GM18499 (cell line): Measurements from ENCODE around the gene GABRR3.

Source experiments
- ATAC-seq: cut with Tn5 transposase; IDR thresholded peaks from one replicate; pipeline ENCODE4 v1.9.1; 2021; ENCODE audit warnings: moderate number of reproducible peaks; ENCODE audit not compliant: insufficient read depth, unreplicated experiment

Gene GABRR3

DNA sequence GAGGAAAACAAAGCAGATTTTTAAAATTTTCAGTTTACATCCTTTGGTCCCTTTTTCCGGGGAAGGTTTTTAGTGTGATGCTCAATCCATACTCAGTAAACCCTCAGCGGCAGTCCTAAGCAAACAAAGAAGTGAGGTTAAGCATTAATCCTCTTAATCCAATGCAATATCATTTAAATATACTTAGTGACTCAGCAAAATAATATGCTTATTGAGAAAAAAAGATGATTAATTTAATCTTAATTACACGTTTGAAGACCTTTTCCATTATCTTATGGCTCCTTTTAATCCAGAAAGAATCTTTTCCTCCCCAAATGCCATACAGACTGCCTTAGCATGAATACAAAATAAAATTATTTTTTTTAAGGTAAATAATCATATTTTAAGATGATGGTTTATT is at the start of gene GABRR3:
Gene GABRR3, minus strand, starts transcription at position 108 of the 400 bp plus-strand sequence. CDS start 328 bp downstream, outside the sequence.
- ATAC-seq: no peak

DNA sequence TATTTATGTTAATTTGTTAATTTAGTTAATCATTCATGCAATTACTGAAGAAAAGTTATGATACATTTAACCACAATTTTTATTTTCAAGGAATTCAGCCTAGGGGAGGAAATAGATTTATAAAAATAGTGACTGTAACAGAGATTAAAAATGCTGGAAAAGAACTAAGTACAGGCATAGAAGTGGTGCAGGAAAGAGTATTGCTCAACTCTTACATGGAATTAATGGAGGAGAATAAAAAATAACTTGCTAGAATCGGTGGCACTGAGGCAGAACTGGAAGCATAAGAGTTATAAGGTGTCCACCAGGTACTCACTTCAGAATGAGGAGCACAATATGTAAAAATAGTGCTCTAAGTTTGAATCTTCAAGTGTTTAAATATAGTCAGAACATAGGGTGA is 38.4 kb upstream of the GABRR3 start:
- ATAC-seq: no peak

DNA sequence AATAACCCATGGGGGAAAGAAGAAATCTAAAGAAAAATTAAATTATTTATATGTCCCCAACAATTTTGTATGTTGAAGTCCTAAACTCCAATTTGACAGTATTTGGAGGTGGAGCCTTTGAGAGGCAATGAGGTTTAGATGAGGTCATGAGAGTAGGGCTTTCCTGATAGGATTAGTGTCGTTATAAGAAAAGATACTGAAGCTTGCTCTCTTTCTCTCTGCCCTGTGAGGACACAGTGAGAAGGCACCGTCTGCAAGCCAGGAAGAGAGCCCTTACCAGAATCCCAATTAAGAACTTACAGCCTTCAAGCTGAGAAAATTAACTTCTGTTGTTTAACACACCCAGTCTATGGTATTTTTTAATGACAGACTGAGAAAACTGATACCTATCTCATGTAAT is 35.7 kb upstream of the GABRR3 start:
- ATAC-seq: no peak

DNA sequence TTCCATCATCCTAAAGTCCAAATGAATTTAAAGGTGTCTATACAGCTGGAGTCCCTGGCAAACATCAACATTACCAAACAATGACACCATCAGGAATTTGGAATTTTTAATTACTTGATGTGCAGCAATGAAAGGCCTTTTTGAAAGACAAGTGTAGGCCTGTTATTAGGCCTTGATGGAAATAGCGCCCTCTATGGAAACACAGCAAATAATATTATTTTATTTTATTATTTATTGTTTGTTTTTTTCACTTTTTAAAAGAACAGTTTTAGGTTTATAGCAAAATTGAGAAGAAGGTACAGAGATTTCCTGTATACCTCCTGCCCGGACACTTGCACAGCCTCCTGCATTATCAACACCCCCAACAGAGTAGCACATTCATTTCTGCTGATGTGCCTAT is 33.7 kb upstream of the GABRR3 start:
- no peak for ATAC-seq

DNA sequence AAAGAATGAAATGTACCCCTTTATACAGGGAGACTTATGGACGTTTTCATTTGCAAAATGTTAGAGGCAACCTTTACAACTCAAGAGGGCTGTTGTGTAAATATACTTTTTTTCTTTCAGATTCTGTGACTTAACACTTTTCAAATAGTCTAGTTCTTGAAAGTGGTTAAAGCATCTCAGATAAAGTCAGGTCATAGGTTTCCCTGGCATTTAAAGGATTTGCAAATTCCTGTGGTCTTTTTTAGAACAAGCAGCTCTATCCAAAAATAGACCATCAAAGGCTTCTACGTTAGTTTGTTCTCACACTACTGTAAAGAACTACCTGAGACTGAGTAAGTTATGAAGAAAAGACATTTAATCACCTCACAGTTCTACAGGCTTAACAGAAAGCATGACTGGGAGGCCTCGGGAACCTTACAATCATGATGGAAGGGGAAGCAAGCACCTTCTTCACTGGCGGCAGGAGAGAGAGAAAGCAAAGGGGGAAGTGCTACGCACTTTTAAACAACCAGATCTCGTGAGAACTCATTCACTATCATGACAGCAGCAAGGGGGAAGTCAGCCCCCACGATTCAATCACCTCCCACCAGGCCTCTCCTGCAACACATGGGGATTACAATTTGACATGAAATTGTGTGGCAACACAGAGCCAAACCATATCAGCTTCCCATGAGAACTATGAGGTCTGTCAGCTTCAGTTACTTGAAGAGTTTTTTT is 23.3 kb upstream of the GABRR3 start:
- no peak for ATAC-seq

DNA sequence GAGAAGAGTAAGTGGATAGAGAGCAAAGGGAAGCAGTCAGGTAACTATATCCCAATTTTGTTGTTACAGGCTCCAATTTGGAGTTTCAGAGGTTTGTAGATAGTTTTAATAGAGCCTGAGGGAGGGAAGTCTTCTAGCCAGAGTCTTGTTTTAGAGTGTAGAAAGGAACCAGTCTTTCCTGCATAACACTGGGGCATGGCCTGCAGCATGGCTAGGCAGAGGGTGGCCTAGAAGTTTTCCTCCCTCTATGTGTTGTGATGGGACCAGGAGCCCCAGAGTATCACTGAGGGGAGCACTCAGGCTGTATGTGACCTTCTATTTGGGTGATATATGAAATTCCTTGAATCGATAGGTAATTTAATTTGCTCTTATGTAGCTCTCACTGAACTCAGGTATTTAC is 22.5 kb upstream of the GABRR3 start:
- no peak for ATAC-seq

DNA sequence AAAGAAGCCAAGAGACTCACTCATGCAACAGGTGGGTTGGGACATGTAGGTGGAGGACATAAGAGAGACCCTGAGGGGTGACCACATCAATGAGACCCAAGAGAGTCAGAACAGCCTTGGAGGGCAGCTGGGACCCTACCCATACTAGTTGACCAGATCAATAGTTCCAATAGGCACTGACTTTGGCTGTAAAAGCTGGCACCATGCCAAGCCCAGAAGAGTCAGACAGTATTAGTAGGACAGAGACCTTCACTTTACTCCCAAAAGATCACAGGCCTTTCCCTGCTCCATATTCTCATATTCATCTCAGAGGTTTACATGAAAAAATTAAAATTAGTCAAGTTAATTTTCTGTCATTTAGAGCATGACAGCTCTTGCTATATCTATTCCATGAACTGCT is 20.9 kb upstream of the GABRR3 start:
- ATAC-seq: no peak

DNA sequence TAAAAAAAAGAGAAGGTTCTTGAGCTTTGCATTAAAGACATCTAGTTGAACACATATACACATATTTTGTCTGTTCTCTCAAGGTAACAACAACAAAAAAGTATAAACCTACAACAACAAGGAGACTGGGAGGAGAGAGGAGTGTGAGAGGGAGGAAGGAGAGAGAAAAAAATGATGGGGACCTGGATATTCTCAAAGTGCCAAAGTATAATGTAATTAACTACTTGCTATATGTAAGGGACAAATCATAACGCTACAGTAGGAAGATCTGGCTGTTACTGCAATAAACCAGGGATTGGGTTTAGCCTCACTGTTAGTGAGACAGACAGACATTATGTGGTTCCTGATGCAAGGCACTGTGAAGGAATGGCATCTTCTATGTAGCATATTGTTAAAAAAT is 14.2 kb upstream of the GABRR3 start:
- ATAC-seq: no peak

DNA sequence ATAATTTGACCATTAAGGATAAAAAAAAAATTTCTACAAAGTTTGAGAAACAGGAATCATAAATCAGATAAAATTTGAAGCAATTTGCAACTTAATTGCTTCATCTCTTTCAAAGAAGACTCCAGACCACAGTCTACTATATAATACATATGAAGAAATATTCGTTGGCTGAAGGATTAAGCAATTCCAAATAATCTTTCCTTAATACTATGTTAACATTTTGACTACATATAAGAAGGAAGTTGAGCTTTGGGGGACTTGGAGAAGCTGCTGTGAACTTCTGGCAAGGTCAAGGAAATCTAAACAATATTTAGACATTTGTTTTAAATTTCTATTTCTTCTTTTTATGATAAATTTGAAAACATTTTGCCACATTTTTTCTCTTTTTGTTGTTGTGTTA is 13.5 kb upstream of the GABRR3 start:
- ATAC-seq: no peak

DNA sequence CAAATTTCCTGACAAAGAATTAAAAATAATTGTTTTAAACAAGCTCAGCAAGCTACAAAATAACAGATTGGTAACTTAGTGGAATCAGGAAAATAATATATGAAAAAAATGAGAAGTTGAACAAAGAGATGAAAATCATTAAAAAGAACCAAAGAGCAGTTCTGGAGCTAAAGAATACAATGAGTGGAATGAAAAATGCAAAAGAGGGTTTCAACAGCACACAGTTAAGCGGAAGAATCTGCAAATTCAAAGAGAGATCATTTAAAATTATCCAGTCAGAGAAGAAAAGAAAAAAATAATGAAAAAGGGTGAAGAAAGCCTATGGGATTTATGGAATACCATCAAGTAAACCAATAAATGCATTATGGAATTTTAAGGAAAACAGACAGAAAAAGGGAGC is 6.2 kb upstream of the GABRR3 start:
- ATAC-seq: no peak

DNA sequence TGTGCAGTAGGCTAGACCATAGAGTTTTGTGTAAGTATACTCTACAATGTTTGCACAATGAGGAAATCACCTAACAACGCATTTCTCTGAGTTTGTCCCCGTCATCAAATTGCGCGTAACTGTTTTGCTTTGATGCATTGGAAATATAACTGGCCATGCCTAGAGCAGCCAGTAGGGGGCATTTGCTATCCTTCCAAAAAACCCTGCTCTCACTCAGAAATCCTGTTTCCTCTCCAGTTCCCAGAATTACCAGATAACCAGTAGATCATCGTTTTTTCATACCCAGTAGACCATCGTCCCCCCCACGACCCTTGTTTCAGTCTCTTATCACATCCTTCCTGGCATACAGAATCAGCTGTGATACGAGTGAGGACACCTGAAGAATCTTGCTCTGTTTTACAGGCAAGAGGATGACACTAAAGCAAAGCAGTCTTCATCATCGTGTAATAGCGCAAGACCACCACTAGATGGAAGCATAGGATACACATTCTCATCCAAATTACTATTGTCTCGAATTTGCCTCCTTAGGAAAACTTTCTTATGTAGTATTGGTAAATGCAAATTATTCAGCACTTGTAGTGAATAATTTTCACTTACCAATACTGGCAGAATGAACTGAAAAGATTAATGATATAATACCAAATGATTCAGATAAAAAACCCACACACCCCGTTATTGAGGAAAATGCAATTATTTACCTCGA is 4.4 kb upstream of the GABRR3 start:
- peak; percentile 89 for ATAC-seq

DNA sequence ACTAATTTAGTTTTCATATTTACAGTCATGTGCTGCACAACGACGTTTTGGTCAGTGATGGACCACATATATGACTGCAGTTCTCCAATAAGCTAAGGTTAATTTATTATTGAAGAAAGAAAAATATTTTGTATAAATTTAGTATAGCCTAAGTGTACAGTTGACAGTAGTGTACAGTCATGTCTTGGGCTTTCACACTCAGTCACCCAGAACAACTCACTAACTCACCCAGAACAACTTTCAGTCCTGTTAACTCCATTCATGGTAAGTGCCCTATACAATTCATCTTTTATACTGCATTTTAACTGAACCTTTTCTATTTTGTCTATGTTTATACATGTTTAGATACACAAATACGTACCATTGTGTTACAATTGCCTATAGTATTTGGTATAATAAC is 3.8 kb upstream of the GABRR3 start:
- no peak for ATAC-seq

DNA sequence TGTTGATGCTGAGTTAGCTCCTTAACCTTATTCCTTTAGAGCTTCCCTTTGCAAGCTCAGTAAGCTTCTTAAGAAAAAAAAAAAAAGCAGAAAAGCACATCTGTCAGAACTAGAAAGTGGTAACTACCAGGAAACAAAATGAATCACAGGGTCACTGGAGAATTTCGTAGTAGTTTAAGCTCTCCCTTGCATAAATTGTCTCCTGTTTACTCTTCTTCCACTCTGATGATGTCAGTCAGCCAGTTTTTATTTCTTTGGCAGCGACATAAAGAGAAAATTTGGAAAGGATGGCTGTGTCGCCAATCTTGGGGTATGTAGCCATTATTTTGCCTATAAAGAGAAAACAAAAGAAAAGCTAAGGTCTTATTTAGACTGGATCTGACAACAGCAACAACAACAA is 3.2 kb upstream of the GABRR3 start:
- no peak for ATAC-seq

DNA sequence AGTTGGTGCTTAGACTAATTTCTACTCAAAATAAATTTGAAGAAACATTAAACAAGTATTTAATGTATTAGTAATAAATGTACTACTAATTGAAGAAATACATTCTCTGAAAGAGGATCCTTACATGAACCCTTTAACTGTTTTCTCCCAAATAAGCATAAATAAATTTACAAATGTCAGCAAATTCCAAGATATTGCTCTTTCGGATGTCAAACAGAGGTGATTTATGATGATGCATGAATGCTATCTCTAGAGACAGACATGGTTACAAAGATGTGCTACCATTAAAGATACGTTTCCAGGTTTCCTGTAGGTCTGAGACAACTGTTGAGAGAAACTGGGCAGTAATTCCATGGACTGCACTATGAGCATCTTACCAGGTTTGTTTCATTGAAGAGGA is 629 bp downstream of the GABRR3 start:
- no peak for ATAC-seq

DNA sequence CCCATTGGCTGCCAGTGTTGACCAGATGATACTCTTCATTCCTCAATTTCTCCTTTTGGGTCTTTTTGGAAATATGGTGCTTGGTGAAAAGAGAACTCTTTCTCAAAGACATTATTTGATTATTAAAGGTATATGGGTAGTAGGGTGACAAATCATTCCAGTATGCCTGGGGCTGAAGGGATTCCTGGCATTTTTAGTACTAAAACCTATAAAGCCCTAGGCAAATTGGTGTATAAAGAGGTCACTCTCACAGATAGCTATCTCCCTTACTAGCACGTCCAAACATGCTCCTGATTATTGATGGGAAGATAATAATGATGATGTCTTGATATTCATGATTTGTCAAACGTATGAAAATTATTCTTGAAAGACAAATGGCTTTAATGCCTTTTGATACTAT is 1.1 kb downstream of the GABRR3 start:
- ATAC-seq: no peak

DNA sequence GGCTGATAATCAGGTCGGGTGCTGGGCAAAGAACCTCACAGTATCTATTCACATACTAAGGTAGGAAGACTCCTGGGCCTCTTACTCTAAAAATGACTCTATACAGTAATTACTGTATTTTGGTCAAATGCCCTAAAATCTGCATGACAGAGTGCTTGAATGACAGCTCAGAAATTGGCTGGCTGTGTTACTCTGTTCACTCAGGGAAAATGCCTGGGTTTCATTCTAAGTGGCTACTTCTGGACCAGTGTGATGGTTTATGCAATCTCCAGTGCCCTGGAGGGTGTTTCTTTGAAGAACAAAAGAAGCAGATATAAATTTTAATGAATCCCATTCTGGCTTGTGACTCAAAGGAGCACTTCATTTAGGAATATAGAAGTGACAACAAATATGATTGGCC is 2.2 kb downstream of the GABRR3 start:
- ATAC-seq: no peak

DNA sequence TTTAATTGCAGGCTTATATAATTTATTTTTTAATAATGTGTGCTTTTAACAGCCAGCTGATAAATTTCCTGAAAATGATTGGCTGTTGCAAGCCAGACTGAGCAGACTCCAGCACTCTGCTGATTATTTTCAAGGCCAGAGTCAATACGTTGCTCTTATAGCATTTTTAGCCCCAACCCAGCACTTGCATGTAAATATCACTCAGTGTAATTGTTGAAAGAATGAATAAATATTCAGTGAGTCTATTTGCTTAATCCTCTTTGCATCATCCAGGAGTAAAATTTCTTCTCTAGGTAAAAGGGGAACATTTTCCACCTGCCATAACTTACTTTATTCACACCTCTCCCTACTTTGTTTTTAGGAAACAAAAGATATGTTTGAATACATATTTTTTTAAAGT is 2.9 kb downstream of the GABRR3 start:
- ATAC-seq: no peak

DNA sequence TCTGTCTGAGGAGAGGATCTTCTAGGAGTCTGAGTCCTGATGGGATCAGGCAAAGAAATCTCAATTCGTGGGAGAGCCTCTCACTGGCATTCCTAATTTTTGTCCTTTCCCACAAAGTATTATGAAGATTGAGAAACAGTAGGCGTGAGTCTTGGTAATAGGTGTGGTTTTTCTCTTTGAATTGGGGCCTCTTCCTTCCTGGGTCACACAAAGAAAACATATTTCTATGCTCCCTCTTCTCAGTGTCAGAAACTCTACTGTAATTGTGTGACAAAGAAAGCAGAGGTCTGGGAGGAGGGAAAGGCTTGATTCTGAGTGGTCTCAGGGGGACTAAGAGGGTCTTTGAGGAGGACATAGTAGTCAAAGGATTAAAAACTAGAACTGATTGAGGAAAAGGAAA is 6.0 kb downstream of the GABRR3 start:
- ATAC-seq: no peak

DNA sequence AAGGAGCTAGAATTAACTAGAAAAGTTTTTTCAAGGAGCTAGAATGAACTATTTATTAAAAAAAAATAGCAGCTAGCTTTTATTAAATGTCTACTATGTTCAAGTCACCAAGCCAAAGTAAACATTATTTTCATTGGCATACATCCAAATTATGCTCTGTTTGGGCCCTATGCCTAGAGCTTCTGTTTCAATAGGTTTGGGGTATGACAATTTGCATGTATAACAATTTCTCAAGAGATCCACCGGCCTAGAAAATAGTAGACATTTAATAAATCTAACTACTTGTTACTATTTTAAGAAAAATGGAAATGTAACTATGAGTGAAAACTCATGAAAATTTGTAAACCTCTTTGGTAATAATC is 8.0 kb downstream of the GABRR3 start:
- no peak for ATAC-seq

DNA sequence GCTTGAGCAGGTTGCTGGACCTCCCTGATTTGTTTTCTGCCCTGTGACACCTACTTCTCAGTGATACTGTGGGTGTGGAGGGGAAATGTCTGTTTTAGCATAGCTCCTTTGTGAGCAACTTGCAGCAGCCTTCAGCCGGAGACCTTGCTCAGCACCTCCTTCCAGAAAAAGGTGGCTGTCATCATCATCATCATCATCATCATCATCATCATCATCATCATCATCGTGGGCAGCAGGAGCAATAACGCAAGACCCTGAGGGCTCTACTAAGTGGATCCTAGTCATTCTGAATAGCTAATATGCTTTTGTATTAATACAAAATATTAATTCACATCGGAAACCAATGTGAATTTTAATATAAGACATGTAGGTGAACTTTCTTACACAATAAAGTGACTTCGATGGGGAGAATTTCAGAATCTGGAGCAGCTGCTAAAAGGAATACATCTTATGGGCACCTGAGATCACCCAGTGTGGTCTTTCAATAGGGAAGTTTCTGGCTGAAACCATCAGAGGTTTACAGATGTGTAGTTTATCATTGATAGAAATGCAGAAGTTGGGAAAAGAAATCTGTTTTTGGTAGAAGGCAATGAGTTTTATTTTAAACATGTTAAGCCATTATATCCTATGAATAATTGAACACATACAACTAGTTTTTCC is 8.6 kb downstream of the GABRR3 start:
- no peak for ATAC-seq

DNA sequence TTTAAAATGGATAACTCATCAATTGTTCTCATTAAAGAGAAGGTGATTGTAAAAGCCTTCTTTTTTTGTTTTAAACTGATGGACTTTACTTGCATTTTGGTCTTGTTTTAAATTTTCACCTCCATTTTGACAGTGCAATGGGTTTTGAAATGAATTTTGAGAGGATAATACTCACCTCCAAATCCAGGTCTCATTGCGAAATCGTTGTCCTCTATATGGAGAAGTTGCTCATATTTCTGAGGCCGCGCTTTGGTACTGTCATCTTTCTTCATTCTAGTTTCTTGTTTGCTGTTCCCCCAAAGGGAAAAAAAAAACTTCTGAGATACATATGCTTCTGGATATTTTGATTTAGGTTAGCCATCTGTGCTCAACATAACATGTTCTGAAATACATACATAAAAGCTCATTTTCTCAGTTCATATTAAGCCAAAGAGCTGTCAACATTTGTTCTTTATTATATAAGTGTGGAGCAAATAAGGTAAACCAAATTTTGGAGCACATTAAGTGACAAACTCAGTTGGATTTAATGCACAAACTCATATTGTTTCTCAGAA is 9.6 kb downstream of the GABRR3 start:
- ATAC-seq: no peak
